Progenitor cell of endocrine pancreas (in vitro differentiated cells): ENCODE data around the gene TET3. TPM values are rescaled to one million over a fixed set of nuclear protein-coding genes. Genes with fewer than 3 reads are reported as not detected.

Experiments used
- DNase-seq: peaks from one replicate; pipeline ENCODE4 v3.0.0; 2021; ENCODE audit warnings: low spot score; ENCODE audit not compliant: unreplicated experiment
- H3K27ac Mint-ChIP-seq: 2 replicates; pipeline ENCODE4 v1.8.0; 2021; ENCODE audit warnings: mild to moderate bottlenecking, moderate library complexity, mixed read lengths
- H3K27me3 Mint-ChIP-seq: 2 replicates; pipeline ENCODE4 v1.8.0; 2021; ENCODE audit warnings: mixed read lengths
- H3K36me3 Mint-ChIP-seq: 2 replicates; pipeline ENCODE4 v1.8.0; 2022; ENCODE audit warnings: mixed read lengths; ENCODE audit not compliant: insufficient read depth
- H3K4me1 Mint-ChIP-seq: 2 replicates; pipeline ENCODE4 v1.8.0; 2021; ENCODE audit warnings: low read depth, mixed read lengths
- H3K4me3 Mint-ChIP-seq: 2 replicates; pipeline ENCODE4 v1.8.0; 2021; ENCODE audit warnings: low read depth, mild to moderate bottlenecking, moderate library complexity, mixed read lengths
- H3K9me3 Mint-ChIP-seq: 2 replicates; pipeline ENCODE4 v1.8.0; 2021; ENCODE audit warnings: low read depth, mixed read lengths
- long read RNA-seq: library from polyadenylated mRNA; unstranded; transcript quantifications from one replicate; pipeline ENCODE4 v2.0.0, GENCODE V29; 2020
- total RNA-seq: library from RNA; stranded (reverse); gene quantifications from 2 replicates; pipeline ENCODE4 v1.2.1, GENCODE V29; 2021
- TF ChIP-seq, protein P1 (sequence below): fragments of 200-600 bp; sonication (generic); IDR thresholded peaks from one replicate; pipeline ENCODE4 v1.5.0; 2021; ENCODE audit warnings: antibody characterized with exemption, mild to moderate bottlenecking; ENCODE audit not compliant: unreplicated experiment

TET3 gene
- total RNA-seq, result 38.2 and 40.7 TPM in 2 replicates
- long read RNA-seq, partial matches to known transcripts, result 0 of 17 reads
- long read RNA-seq, other reads (novel, unspliced or antisense), result 17 of 17 reads

DNA sequence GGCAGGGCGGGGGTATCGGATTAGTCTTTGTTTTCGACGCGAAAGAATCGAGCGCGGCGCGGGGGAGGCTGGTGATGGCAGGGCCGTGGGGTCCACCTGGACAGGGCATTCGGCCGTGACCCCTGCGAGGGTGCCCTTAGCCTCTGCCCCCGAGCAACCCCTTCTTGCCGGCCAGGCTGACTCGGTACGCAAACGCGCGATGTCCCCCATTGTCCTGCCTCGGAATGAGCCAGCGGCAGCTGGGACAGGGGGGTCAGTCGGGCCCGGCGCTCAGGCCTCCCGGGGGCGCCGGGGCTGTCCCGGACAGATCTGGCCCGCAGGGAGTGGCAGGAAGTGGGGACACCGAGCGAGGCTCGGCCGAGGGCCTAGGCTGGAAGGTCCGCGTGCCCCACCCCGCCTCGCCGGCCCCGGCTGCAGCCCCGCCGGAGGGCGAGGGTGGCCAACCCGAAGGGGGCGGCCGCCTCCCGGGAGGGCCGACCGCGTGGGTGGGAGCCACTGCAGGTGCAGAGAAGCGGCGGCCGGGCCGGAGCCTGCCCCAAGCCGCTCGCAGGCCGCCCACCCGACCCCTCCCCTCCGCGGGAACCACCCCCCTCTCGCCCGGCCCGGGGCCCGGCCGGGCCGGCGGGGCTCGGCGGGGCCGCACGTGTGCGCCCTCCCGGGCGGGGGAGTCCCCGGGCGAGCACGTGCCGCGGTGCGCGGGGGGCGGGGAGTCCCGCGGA lies at the start of gene TET3:
Gene TET3, plus strand, starts transcription at position 708 of the 719 bp plus-strand sequence. CDS start 1,494 bp downstream, outside the sequence.
- H3K4me1 Mint-ChIP-seq, result peaks cover 65% of the 10 kb centered on the region
- H3K36me3 Mint-ChIP-seq, result peaks cover 8% of the 10 kb centered on the region
- peak; percentile 49 for DNase-seq
- H3K4me3 Mint-ChIP-seq, result peak within 1 kb of the TSS; percentile 81
- peak within 1 kb of the TSS; percentile 99 for H3K27ac Mint-ChIP-seq
- no peaks in the 10 kb centered on the region for H3K9me3 Mint-ChIP-seq
- H3K27me3 Mint-ChIP-seq, result peaks cover 16% of the 10 kb centered on the region
- TF ChIP-seq, protein P1, sequence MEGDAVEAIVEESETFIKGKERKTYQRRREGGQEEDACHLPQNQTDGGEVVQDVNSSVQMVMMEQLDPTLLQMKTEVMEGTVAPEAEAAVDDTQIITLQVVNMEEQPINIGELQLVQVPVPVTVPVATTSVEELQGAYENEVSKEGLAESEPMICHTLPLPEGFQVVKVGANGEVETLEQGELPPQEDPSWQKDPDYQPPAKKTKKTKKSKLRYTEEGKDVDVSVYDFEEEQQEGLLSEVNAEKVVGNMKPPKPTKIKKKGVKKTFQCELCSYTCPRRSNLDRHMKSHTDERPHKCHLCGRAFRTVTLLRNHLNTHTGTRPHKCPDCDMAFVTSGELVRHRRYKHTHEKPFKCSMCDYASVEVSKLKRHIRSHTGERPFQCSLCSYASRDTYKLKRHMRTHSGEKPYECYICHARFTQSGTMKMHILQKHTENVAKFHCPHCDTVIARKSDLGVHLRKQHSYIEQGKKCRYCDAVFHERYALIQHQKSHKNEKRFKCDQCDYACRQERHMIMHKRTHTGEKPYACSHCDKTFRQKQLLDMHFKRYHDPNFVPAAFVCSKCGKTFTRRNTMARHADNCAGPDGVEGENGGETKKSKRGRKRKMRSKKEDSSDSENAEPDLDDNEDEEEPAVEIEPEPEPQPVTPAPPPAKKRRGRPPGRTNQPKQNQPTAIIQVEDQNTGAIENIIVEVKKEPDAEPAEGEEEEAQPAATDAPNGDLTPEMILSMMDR, result no peak

DNA sequence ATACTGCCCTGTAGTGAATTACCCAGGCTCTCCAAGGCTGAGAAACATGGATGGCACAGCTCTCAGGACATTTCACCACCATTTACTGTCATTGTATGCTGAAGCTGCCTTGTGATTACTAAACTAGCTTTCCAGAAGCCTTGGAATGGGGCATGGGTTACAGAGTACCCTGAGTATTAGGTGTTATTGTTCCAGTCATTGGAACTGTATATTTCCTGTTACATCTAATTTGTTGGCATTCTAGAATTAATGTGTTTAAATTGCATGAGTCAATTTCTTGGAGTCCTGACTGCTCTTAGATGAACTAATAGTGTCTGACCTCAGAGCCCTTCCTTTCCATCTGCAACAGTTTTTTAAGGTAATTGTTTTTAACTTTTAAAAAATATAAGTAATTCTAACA lies 49.1 kb upstream of the TET3 start:
- peaks cover 6% of the 10 kb centered on the region for H3K36me3 Mint-ChIP-seq
- H3K27ac Mint-ChIP-seq, result no peak overlapping the region
- H3K4me1 Mint-ChIP-seq, result peaks cover 9% of the 10 kb centered on the region
- no peaks in the 10 kb centered on the region for H3K9me3 Mint-ChIP-seq
- TF ChIP-seq, protein P1, result no peak
- no peaks in the 10 kb centered on the region for H3K27me3 Mint-ChIP-seq
- no peak overlapping the region for H3K4me3 Mint-ChIP-seq
- no peak for DNase-seq

DNA sequence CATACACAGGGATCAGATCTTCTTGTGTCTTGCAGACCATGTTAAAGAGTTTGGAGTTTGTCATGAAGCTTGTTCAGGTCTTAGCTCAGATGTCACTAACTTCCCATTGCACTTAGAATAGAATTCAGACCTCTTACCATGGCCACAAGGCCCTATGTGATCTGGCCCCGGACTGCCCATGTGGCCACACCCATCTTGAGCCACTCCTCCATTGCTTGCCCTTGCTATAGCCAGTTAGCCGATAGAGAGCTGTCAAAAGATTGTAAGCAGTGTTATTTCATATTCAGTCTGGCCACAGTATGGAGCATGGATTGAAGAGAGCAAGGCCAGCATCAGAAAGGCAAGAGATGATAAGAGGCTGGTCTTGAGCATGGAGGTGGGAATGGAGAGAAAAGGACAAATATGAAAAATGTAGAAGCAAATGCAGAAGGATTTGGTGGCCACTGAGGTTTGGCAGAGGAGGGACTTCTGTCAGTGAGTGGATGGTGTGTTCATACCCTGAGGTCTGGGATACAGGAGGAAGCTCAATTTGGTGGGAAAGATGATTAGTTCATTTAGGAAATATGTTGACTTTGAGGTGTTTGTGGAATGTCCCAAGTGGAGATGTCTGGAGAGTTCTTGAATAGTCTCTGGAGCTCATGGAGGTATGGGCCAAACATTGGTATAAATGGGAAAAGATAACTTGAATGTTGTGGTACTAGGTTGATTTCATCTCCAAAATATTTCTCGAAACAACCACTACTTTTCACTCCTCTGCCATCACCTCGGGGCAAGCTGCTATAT lies 47.4 kb upstream of the TET3 start:
- H3K9me3 Mint-ChIP-seq, result no peaks in the 10 kb centered on the region
- TF ChIP-seq, protein P1, result no peak
- no peak for DNase-seq
- no peak overlapping the region for H3K4me3 Mint-ChIP-seq
- H3K4me1 Mint-ChIP-seq, result peaks cover 5% of the 10 kb centered on the region
- H3K36me3 Mint-ChIP-seq, result peaks cover 5% of the 10 kb centered on the region
- peak overlapping the region; percentile 2 for H3K27ac Mint-ChIP-seq
- H3K27me3 Mint-ChIP-seq, result no peaks in the 10 kb centered on the region

DNA sequence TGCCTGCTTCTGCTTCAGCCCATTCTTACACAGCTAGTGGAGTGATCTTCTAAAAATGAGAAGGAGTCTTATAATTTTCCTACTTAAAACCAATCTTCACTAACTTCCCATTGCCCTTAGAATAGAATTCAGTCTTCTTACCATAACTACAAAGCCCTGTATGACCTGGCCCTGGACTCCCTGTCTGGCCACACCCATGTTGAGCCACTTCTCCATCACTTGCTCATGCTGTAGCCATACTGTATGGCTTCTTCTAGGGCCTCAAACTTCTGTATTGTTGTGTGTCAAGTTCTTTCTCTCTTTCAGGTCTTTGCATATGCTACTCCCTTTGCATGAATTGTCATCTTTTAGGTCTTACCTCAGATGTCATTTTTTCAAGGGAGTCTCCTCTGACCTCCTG lies 46.8 kb upstream of the TET3 start:
- Mint-ChIP-seq H3K9me3 (no peaks in the 10 kb centered on the region), H3K4me1 (peaks cover 5% of the 10 kb centered on the region), H3K4me3 (no peak overlapping the region), H3K27ac (no peak overlapping the region), H3K27me3 (no peaks in the 10 kb centered on the region), H3K36me3 (peaks cover 5% of the 10 kb centered on the region)
- no peak for DNase-seq
- TF ChIP-seq, protein P1, result no peak

DNA sequence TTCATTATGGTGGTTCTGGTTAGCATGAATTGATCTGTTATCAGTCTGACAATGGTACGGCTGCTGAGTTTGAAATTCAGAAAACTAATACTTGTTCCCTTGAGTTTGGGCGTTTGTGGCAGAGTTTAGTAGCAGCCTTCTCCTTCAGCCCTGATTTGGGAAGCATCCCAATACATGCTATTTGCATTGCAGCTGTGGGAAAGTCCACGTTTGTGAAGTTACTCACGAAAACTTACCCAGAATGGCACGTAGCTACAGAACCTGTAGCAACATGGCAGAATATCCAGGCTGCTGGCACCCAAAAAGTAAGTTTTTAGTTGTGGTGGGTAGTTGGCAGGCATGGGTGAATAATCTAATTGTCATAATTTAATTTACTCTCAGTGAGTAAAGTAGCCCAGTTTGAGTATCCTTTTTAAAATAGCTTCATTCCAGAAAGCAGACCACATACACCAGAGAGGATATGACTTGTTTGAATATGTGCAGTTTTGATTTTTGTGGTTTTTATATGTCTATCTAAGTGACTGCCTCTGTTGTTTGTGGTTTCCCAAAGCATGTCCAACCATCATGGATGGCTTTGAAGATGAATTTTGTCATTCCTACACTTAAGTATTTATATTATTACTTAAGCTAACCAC lies 45.9 kb upstream of the TET3 start:
- Mint-ChIP-seq H3K36me3 (peaks cover 5% of the 10 kb centered on the region), H3K9me3 (no peaks in the 10 kb centered on the region), H3K4me3 (no peak overlapping the region), H3K27me3 (no peaks in the 10 kb centered on the region), H3K27ac (peak overlapping the region; percentile 14), H3K4me1 (peaks cover 3% of the 10 kb centered on the region)
- DNase-seq, result no peak
- TF ChIP-seq, protein P1, result no peak
